ENCODE measurements around the gene FLAD1. TPM values are rescaled to one million over a fixed set of nuclear protein-coding genes. Genes with fewer than 3 reads are reported as not detected.

The FLAD1 gene
- total and polyA plus RNA-seq, 2 experiments from 2014 or later: 74.5 to 75.0 TPM

- H3K4me2 ChIP-seq: peak overlapping the region; percentile 90
- Mint-ChIP-seq H3K27ac (no peak overlapping the region), H3K4me1 (peaks cover 36% of the 10 kb centered on the region), H3K9me3 (peaks cover 3% of the 10 kb centered on the region; the same call in 1 of the 3 replicates), H3K4me3 (no peak overlapping the region), H3K27me3 (ENCODE audit: insufficient read depth, low read depth, poor library complexity) (peaks cover 14% of the 10 kb centered on the region), H3K36me3 (ENCODE audit: low read depth) (peaks cover 35% of the 10 kb centered on the region)
- no peak for ATAC-seq
- peaks cover 20% of the 10 kb centered on the region for H3F3A ChIP-seq (replicated peaks; ENCODE audit: low read depth)
- peaks cover 5% of the 10 kb centered on the region for H3K36me3 ChIP-seq (ENCODE audit: insufficient read depth)
- peaks cover 21% of the 10 kb centered on the region for H4K20me1 ChIP-seq (replicated peaks; ENCODE audit: insufficient read depth)
- no peak for TF ChIP-seq REST (IDR thresholded peaks at IDR 0.05; ENCODE audit: unreplicated experiment)
- H3K4me1 ChIP-seq (ENCODE audit: insufficient read depth): peaks cover 30% of the 10 kb centered on the region
- peaks cover 62% of the 10 kb centered on the region for H3K79me2 ChIP-seq (replicated peaks; ENCODE audit: insufficient read depth)
- H3K27ac ChIP-seq (ENCODE audit: low read depth): peak overlapping the region; percentile 97
- peak overlapping the region; percentile 82 for H3K4me3 ChIP-seq
- H3K27me3 ChIP-seq (ENCODE audit: insufficient read depth): no peaks in the 10 kb centered on the region
- no peak for DNase-seq (ENCODE audit: low spot score)
- no peak overlapping the region for H2AFZ ChIP-seq
- H3K9me2 ChIP-seq (ENCODE audit: insufficient read depth): no peaks in the 10 kb centered on the region
These were observed 11.0 kb upstream of the FLAD1 start for GRCh38 chr1:154972213-154972516.

GRCh38 chr1:154972517-154973343, 10.4 kb upstream of the FLAD1 start:
- Mint-ChIP-seq H3K27me3 (ENCODE audit: insufficient read depth, low read depth, poor library complexity) (peaks cover 15% of the 10 kb centered on the region), H3K4me1 (peaks cover 32% of the 10 kb centered on the region), H3K27ac (no peak overlapping the region), H3K4me3 (no peak overlapping the region), H3K36me3 (ENCODE audit: low read depth) (peaks cover 35% of the 10 kb centered on the region), H3K9me3 (peaks cover 3% of the 10 kb centered on the region; the same call in 1 of the 3 replicates)
- Histone ChIP-seq H3K4me3 (peak overlapping the region; percentile 82), H3K79me2 (replicated peaks; ENCODE audit: insufficient read depth) (peaks cover 62% of the 10 kb centered on the region), H3K36me3 (ENCODE audit: insufficient read depth) (peaks cover 2% of the 10 kb centered on the region; the same call in 1 of the 2 replicates), H3K4me2 (peak overlapping the region; percentile 90), H3K27me3 (ENCODE audit: insufficient read depth) (no peaks in the 10 kb centered on the region), H3K4me1 (ENCODE audit: insufficient read depth) (peaks cover 34% of the 10 kb centered on the region), H3F3A (replicated peaks; ENCODE audit: low read depth) (peaks cover 20% of the 10 kb centered on the region), H4K20me1 (replicated peaks; ENCODE audit: insufficient read depth) (peaks cover 25% of the 10 kb centered on the region), H3K9me2 (ENCODE audit: insufficient read depth) (no peaks in the 10 kb centered on the region), H2AFZ (no peak overlapping the region), H3K27ac (ENCODE audit: low read depth) (peak overlapping the region; percentile 100)
- DNase-seq (ENCODE audit: low spot score) (peak; percentile 98), ATAC-seq (peak; percentile 19)
- no peak for TF ChIP-seq JUNB (IDR thresholded peaks at IDR 0.05; ENCODE audit: unreplicated experiment)
- peak; percentile 49 for TF ChIP-seq CREB1 (CRISPR knock-in tag; IDR thresholded peaks at IDR 0.05; ENCODE audit: low read depth)
- TF ChIP-seq ZNF462 (CRISPR knock-in tag; IDR thresholded peaks at IDR 0.05): no peak
- peak; percentile 94 for TF ChIP-seq POLR2AphosphoS5 (IDR thresholded peaks at IDR 0.05; ENCODE audit: low read depth)
- peak; percentile 24 for TF ChIP-seq REST (IDR thresholded peaks at IDR 0.05; ENCODE audit: unreplicated experiment)

All from GM23338 (cell line).